Camera-type eye (tissue), 1 donor: Measurements from ENCODE around the gene ARFGEF3. TPM values are rescaled to one million over a fixed set of nuclear protein-coding genes. Genes with fewer than 3 reads are reported as not detected.

ENCODE experiments used
- total RNA-seq: library from RNA; depleted of rRNA; stranded (reverse); fragments of >200 nt; gene quantifications from one replicate; pipeline ENCODE4 v1.2.3, GENCODE V29; 2014

ARFGEF3 gene, protein sequence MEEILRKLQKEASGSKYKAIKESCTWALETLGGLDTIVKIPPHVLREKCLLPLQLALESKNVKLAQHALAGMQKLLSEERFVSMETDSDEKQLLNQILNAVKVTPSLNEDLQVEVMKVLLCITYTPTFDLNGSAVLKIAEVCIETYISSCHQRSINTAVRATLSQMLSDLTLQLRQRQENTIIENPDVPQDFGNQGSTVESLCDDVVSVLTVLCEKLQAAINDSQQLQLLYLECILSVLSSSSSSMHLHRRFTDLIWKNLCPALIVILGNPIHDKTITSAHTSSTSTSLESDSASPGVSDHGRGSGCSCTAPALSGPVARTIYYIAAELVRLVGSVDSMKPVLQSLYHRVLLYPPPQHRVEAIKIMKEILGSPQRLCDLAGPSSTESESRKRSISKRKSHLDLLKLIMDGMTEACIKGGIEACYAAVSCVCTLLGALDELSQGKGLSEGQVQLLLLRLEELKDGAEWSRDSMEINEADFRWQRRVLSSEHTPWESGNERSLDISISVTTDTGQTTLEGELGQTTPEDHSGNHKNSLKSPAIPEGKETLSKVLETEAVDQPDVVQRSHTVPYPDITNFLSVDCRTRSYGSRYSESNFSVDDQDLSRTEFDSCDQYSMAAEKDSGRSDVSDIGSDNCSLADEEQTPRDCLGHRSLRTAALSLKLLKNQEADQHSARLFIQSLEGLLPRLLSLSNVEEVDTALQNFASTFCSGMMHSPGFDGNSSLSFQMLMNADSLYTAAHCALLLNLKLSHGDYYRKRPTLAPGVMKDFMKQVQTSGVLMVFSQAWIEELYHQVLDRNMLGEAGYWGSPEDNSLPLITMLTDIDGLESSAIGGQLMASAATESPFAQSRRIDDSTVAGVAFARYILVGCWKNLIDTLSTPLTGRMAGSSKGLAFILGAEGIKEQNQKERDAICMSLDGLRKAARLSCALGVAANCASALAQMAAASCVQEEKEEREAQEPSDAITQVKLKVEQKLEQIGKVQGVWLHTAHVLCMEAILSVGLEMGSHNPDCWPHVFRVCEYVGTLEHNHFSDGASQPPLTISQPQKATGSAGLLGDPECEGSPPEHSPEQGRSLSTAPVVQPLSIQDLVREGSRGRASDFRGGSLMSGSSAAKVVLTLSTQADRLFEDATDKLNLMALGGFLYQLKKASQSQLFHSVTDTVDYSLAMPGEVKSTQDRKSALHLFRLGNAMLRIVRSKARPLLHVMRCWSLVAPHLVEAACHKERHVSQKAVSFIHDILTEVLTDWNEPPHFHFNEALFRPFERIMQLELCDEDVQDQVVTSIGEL (N-terminal part only)
- 11.1 TPM for total RNA-seq

DNA sequence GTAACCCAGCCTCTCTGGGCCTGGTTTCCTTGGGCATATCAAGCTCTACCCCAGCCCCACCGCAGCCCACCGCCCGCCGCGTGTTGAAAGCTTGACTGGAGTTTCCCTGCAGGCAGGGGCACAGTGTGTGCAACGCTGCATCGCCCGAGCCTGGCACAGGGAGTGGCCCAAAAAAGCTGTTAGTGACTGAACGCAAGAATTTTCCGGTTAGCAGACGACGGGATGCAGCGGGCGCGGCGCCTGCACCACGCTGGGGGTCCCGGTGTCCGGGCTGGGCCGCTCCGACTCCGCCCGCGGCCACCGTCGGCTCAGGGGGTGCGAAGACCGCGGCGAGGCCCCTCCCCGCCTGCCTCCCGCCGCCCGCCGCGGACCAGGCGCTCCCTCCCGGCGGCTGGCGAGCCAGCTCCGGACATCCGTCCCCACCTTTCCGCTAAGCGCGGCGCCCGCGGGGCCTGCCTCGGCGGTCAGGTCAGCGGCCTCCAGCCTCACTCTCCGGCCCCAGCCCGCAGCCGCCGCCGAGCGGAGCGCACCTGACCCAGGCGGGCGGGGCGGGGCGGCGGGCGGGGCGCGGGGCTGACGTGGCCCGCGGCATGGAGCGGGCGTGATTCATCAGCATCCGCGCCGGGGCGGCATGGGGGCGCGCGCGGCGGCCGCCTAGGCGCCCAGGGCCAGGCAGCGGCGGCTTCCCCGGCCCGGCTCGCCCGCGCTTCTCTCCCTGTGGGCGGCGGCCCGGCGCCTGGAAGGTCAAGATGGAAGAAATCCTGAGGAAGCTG lies at the start of gene ARFGEF3:
ARFGEF3 (plus strand) TSS at position 602 of the 773 bp plus-strand sequence; CDS start at position 750, 148 bp downstream.

DNA sequence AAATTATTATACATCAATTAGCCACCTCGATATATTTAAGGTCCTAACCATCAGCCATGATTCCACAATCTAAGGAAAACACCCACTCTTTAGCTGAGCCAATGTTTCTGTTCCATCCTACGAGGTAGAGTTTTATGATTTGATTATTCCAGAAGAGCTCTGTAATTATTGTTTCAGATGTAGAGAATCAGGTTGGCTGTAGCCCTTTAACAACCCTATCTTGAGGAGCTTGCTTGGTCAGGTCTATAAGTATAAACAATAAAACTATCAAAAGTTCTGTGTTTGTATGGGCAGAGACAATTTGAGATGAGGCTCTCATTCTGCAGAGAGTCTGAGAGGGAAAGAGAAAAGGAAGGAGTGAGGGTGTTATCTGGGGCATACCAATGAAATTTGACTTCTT lies 56.7 kb downstream of the ARFGEF3 start, which contains the start of gene PBOV1:
PBOV1 (minus strand) TSS at position 43 of the 400 bp plus-strand sequence. CDS start 96 bp downstream, outside the sequence.

DNA sequence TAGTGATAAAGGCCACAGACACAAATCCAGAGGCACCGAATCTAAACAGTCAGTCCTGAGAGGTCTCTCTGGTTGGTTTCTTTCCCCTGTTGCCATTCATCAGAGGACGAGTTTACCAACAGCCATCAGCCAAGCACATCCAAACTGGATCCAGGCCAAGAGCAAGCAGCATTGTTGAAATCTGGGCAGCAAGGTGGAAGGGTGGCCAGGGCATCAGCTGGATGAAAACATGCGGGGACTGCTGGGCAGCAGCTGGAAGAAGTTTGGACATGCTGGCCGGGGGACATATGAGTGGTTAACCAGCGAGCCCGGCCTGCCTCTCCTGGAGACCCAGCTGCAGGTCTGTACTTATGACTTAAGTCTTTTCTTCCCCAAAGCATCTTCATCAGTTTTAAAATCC lies 216.1 kb downstream of the ARFGEF3 start, which contains the start of gene SMIM28:
SMIM28 (plus strand) TSS at position 62 of the 400 bp plus-strand sequence; CDS start at position 230, 168 bp downstream.

Other genes with a start within 250 kb of the ARFGEF3 start
- 20.8 TPM for gene PERP, start 54.5 kb upstream of the ARFGEF3 start, total RNA-seq
- not detected for gene PBOV1, start 56.6 kb downstream of the ARFGEF3 start, total RNA-seq
- gene SMIM28, start 216.0 kb downstream of the ARFGEF3 start, total RNA-seq: not detected
- 14.5 TPM for gene HEBP2, start 242.3 kb downstream of the ARFGEF3 start, total RNA-seq